ENCODE results near the gene DPH2. TPM values are rescaled to one million over a fixed set of nuclear protein-coding genes. Genes with fewer than 3 reads are reported as not detected.

Gene DPH2
- total RNA-seq, 1 donor from 2014 or later: 15.0 TPM

GRCh38 chr1:43970911-43971310 is 1.1 kb downstream of the DPH2 start:
- Histone ChIP-seq H3K36me3 (peaks cover 31% of the 10 kb centered on the region), H3K9me3 (no peaks in the 10 kb centered on the region), H3K4me3 (peak overlapping the region; percentile 97), H3K27me3 (ENCODE audit: low read depth) (no peaks in the 10 kb centered on the region), H3K27ac (no peak overlapping the region), H3K4me1 (peaks cover 33% of the 10 kb centered on the region)
- DNase-seq (no peak), ATAC-seq (no peak)
- intact Hi-C loops (cut with DNase I): no loop called here
- TF ChIP-seq CTCF (IDR thresholded peaks at IDR 0.05): no peak

- H3K9me3 ChIP-seq: no peaks in the 10 kb centered on the region
- no peak for DNase-seq
- H3K27me3 ChIP-seq (ENCODE audit: low read depth): no peaks in the 10 kb centered on the region
- intact Hi-C loops (cut with DNase I): no loop called here
- H3K4me3 ChIP-seq: no peak overlapping the region
- no peak for ATAC-seq
- H3K4me1 ChIP-seq: peaks cover 38% of the 10 kb centered on the region
- TF ChIP-seq CTCF (IDR thresholded peaks at IDR 0.05): no peak
- peaks cover 31% of the 10 kb centered on the region for H3K36me3 ChIP-seq
- H3K27ac ChIP-seq: no peak overlapping the region
These were observed 1.6 kb downstream of the DPH2 start for GRCh38 chr1:43971336-43971980.

GRCh38 chr1:43973981-43974442 is 4.2 kb downstream of the DPH2 start:
- ATAC-seq (no peak), DNase-seq (no peak)
- Histone ChIP-seq H3K36me3 (peaks cover 40% of the 10 kb centered on the region), H3K9me3 (no peaks in the 10 kb centered on the region), H3K4me3 (peak overlapping the region; percentile 81), H3K27ac (peak overlapping the region; percentile 97), H3K4me1 (peaks cover 63% of the 10 kb centered on the region), H3K27me3 (ENCODE audit: low read depth) (no peaks in the 10 kb centered on the region)
- no peak for TF ChIP-seq CTCF (IDR thresholded peaks at IDR 0.05)
- intact Hi-C loops (cut with DNase I): no loop called here

GRCh38 chr1:43974443-43975248 is 4.8 kb downstream of the DPH2 start, which contains the start of gene ATP6V0B:
TSS of gene ATP6V0B (plus strand) at chr1:43974960. CDS start at chr1:43975041, 81 bp downstream.
- Histone ChIP-seq H3K4me3 (peak within 1 kb of the TSS; percentile 81), H3K27ac (peak within 1 kb of the TSS; percentile 97), H3K36me3 (peaks cover 40% of the 10 kb centered on the region), H3K4me1 (peaks cover 59% of the 10 kb centered on the region), H3K27me3 (ENCODE audit: low read depth) (no peaks in the 10 kb centered on the region), H3K9me3 (no peaks in the 10 kb centered on the region)
- DNase-seq (peak; percentile 99), ATAC-seq (peak; percentile 93 to 94)
- TF ChIP-seq CTCF (IDR thresholded peaks at IDR 0.05): peak; percentile 54
- intact Hi-C loops (cut with DNase I): no loop called here

GRCh38 chr1:43975249-43975961 is 5.6 kb downstream of the DPH2 start:
- peak overlapping the region; percentile 97 for H3K27ac ChIP-seq
- H3K9me3 ChIP-seq: no peaks in the 10 kb centered on the region
- H3K4me1 ChIP-seq: peaks cover 62% of the 10 kb centered on the region
- H3K4me3 ChIP-seq: peak overlapping the region; percentile 81
- DNase-seq: peak; percentile 91
- ATAC-seq: peak; percentile 66 to 72
- peaks cover 40% of the 10 kb centered on the region for H3K36me3 ChIP-seq
- no peak for TF ChIP-seq CTCF (IDR thresholded peaks at IDR 0.05)
- no peaks in the 10 kb centered on the region for H3K27me3 ChIP-seq (ENCODE audit: low read depth)
- intact Hi-C loops (cut with DNase I): no loop called here
